Panc1 (cell line): ENCODE data around the gene CEACAM3. TPM values are rescaled to one million over a fixed set of nuclear protein-coding genes. Genes with fewer than 3 reads are reported as not detected.

ENCODE experiments used
- total RNA-seq: library from RNA; stranded (reverse); gene quantifications from one replicate; pipeline ENCODE4 v1.2.1, GENCODE V29; 2021; ENCODE audit not compliant: unreplicated experiment

CEACAM3 gene
- total RNA-seq, 1 experiment from 2014 or later, result not detected

Other genes starting within 250 kb of the CEACAM3 start
- not detected for gene CEACAM21, start 220.4 kb upstream of the CEACAM3 start, total RNA-seq
- not detected for gene CEACAM4, start 169.5 kb upstream of the CEACAM3 start, total RNA-seq
- not detected for gene CEACAM7, start 108.3 kb upstream of the CEACAM3 start, total RNA-seq
- 0.51 TPM for gene CEACAM5, start 88.0 kb upstream of the CEACAM3 start, total RNA-seq
- gene CEACAM6, start 41.1 kb upstream of the CEACAM3 start, total RNA-seq, result 0.21 TPM
- gene LYPD4, start 48.1 kb downstream of the CEACAM3 start, total RNA-seq, result not detected
- gene DMRTC2, start 48.5 kb downstream of the CEACAM3 start, total RNA-seq, result not detected
- 1,349 TPM for gene RPS19, start 63.7 kb downstream of the CEACAM3 start, total RNA-seq
- gene CD79A, start 80.7 kb downstream of the CEACAM3 start, total RNA-seq, result 0.59 TPM
- 69.5 TPM for gene ARHGEF1, start 86.6 kb downstream of the CEACAM3 start, total RNA-seq
- 0.18 TPM for gene ERFL, start 131.9 kb downstream of the CEACAM3 start, total RNA-seq
- 69.1 TPM for gene RABAC1, start 162.7 kb downstream of the CEACAM3 start, total RNA-seq
- 4.9 TPM for gene ATP1A3, start 197.6 kb downstream of the CEACAM3 start, total RNA-seq